Measurements from ENCODE around the gene TIGIT. TPM values are rescaled to one million over a fixed set of nuclear protein-coding genes. Genes with fewer than 3 reads are reported as not detected.

The TIGIT gene
- polyA plus RNA-seq, 6 donors from 2014 or later, result 0.49 to 2.1 (median 0.92) TPM

DNA sequence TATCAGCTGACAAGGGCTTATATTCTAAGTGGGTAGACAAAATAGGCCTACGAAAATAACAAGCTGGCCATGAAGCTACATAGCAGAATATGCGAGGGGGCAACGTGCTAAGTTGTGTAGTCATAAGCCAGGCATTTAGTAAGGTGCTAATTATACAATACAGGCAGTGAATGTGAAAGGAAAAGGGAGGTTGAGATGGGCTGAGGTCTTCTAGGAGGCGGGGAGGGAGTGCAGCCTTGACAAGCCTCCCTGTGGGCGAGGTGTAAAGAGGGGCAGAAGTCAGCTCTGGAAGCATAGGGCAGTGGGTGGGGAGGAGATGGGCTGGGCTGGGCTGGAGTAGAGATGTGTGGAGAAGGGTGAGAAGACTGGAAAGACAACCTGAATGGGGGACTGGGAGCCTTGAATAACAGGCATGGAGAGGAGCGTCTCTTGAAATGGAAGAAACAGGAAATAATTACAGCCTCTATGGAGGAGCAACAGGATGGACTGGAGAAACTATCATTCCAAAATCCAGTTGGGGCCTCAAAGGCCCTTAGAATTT lies 1.2 kb downstream of the TIGIT start:
- Mint-ChIP-seq H3K36me3 (no peaks in the 10 kb centered on the region), H3K9me3 (no peaks in the 10 kb centered on the region), H3K4me3 (no peak overlapping the region), H3K27ac (peak overlapping the region in 2 of 6 donors; percentile 43 to 69), H3K4me1 (peaks cover 14 to 29% (median 20%) of the 10 kb centered on the region in 3 donors), H3K27me3 (peaks cover 0 to 7% (median 0%) of the 10 kb centered on the region in 3 donors)
- ATAC-seq (ENCODE audit: low read depth in 2 of 2) (no peak), DNase-seq (no peak)

DNA sequence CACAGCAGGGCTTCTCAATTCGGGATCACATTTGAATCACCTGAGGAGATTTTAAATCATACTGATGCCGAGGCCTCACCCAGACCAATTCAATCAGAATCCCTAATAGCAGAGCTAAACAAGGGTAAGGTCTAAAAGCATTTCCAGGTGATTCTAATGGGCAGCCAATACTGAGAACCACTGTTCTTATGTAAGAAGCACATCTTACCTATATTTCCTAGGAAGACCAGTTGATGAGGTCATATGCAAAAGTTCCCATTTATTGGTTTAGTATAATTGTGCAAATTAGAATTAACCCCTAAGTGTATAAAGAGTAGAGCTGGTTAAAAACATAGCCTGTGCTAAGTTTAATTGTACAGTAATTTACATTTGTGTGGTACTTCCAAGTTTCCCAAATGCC lies 2.1 kb downstream of the TIGIT start:
- H3K36me3 Mint-ChIP-seq, result no peaks in the 10 kb centered on the region
- H3K4me1 Mint-ChIP-seq, result peaks cover 16 to 35% (median 24%) of the 10 kb centered on the region in 3 donors
- DNase-seq, result no peak
- H3K27ac Mint-ChIP-seq, result no peak overlapping the region
- H3K27me3 Mint-ChIP-seq, result peaks cover 0 to 7% (median 0%) of the 10 kb centered on the region in 3 donors
- no peak overlapping the region for H3K4me3 Mint-ChIP-seq
- H3K9me3 Mint-ChIP-seq, result no peaks in the 10 kb centered on the region
- ATAC-seq (ENCODE audit: low read depth in 2 of 2), result no peak

DNA sequence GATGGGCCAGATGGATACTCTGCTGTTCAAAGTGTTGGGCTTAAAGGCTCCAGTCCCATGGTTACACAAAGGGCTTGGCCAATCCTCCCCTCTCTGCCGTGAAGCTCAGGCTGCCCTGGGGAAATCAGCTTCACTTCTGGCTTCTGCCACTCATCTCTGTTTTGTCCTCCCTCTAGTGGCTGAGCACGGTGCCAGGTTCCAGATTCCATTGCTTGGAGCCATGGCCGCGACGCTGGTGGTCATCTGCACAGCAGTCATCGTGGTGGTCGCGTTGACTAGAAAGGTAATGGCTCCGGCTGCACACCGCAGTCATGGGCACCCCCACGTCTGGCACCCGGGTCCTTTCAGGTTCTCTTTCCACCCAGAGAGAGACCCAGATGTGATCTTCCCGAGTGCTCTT lies 5.6 kb downstream of the TIGIT start:
- Mint-ChIP-seq H3K4me1 (peaks cover 14 to 28% (median 22%) of the 10 kb centered on the region in 3 donors), H3K27me3 (peaks cover 0 to 7% (median 0%) of the 10 kb centered on the region in 3 donors), H3K27ac (peak overlapping the region in 2 of 6 donors; percentile 51 to 67), H3K9me3 (peaks cover 0 to 2% (median 0%) of the 10 kb centered on the region in 7 donors), H3K4me3 (no peak overlapping the region), H3K36me3 (no peaks in the 10 kb centered on the region)
- DNase-seq, result no peak
- peak; percentile 65 to 68 for ATAC-seq (ENCODE audit: low read depth in 2 of 2)

DNA sequence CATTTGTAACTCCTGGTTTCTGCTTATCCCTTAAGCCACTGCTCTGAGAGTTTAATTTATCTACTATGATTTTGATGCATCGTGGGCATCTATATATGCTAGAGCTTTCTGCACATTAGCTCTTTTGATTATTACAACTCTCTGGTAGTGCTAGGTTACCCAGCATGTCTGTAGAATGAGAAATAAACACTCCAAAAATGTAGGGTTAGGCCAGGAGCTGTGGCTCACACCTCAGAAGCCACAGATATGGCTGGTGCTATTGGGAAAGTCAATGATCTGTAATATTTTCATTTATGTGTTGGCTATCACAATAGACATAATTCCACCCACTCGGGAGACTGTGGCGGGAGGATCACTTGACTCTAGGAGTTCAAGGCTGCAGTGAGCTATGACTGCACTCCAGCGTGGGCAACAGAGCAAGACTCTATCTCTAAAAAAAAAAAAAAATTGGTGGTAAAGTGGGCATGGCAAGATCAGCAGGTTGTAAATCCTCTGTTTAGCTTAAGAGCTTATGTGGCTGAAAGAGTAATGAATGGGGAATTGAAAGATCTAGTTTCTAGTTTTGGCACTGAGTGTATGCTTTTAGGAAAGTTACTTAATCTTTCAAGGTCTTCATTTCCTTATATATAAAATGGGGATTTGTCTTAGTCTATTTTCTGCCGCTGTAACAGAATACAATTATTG lies 6.3 kb downstream of the TIGIT start:
- ATAC-seq (ENCODE audit: low read depth in 2 of 2), result peak; percentile 52 to 58
- peaks cover 0 to 7% (median 0%) of the 10 kb centered on the region in 3 donors for H3K27me3 Mint-ChIP-seq
- H3K36me3 Mint-ChIP-seq, result no peaks in the 10 kb centered on the region
- peak overlapping the region in 2 of 8 donors; percentile 16 to 68 for H3K4me3 Mint-ChIP-seq
- H3K9me3 Mint-ChIP-seq, result peaks cover 0 to 2% (median 0%) of the 10 kb centered on the region in 7 donors
- peak overlapping the region in 3 of 6 donors; percentile 31 to 45 (median 39) for H3K27ac Mint-ChIP-seq
- no peak for DNase-seq
- peaks cover 14 to 26% (median 22%) of the 10 kb centered on the region in 3 donors for H3K4me1 Mint-ChIP-seq

DNA sequence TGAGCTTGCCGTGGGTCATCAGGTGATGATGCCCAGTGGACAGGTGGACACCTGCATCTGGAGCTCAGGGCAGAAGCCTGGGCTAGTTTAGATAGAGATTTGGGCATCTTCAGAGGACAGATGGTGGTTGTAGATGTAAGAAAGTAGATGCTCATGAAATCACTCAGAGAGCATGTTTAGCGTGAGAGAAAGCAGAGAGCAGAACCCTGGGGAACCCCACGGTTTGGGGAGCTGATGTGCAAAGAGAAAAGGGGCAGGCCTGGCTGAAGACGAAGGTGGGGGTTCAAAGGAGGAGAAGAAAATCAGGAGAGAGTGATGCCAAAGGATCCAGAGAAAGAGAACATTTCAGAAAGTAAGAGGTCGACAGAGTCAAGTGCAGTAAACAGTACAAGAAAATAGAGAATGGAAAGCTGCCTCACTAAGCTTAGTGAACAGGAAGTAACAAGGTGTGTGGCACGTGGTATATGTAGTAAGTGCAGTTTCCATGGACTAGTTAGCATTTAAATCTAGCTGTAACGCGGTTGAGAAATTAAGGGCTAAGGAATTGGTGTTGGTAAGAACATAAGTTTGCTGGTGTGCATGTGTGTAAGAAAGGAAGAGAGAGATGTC lies 13.5 kb downstream of the TIGIT start:
- Mint-ChIP-seq H3K27ac (peak overlapping the region; percentile 54 to 92 (median 87)), H3K4me3 (peak overlapping the region in 7 of 8 donors; percentile 18 to 41 (median 34)), H3K27me3 (peaks cover 0 to 17% (median 0%) of the 10 kb centered on the region in 3 donors), H3K36me3 (peaks cover 7 to 9% of the 10 kb centered on the region in 2 donors), H3K9me3 (no peaks in the 10 kb centered on the region), H3K4me1 (peaks cover 19 to 26% (median 24%) of the 10 kb centered on the region in 3 donors)
- ATAC-seq (ENCODE audit: low read depth in 2 of 2), result peak; percentile 65 to 67
- DNase-seq, result no peak

DNA sequence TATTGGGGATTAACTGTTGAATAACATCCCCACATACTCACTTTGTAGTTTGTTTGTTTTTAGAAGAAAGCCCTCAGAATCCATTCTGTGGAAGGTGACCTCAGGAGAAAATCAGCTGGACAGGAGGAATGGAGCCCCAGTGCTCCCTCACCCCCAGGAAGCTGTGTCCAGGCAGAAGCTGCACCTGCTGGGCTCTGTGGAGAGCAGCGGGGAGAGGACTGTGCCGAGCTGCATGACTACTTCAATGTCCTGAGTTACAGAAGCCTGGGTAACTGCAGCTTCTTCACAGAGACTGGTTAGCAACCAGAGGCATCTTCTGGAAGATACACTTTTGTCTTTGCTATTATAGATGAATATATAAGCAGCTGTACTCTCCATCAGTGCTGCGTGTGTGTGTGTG lies 14.0 kb downstream of the TIGIT start:
- Mint-ChIP-seq H3K27me3 (peaks cover 0 to 17% (median 0%) of the 10 kb centered on the region in 3 donors), H3K36me3 (peaks cover 7 to 9% of the 10 kb centered on the region in 2 donors), H3K9me3 (no peaks in the 10 kb centered on the region), H3K4me3 (peak overlapping the region in 4 of 8 donors; percentile 6 to 41 (median 34)), H3K4me1 (peaks cover 19 to 26% (median 24%) of the 10 kb centered on the region in 3 donors), H3K27ac (peak overlapping the region; percentile 1 to 94 (median 87))
- ATAC-seq (ENCODE audit: low read depth in 2 of 2) (no peak), DNase-seq (no peak)

DNA sequence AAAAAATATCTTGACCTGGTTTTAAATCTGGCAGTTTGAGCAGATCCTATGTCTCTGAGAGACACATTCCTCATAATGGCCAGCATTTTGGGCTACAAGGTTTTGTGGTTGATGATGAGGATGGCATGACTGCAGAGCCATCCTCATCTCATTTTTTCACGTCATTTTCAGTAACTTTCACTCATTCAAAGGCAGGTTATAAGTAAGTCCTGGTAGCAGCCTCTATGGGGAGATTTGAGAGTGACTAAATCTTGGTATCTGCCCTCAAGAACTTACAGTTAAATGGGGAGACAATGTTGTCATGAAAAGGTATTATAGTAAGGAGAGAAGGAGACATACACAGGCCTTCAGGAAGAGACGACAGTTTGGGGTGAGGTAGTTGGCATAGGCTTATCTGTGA lies 14.5 kb downstream of the TIGIT start:
- peaks cover 0 to 17% (median 0%) of the 10 kb centered on the region in 3 donors for H3K27me3 Mint-ChIP-seq
- ATAC-seq (ENCODE audit: low read depth in 2 of 2) (peak in 1 of 2 donors; percentile 3), DNase-seq (no peak)
- peak overlapping the region in 5 of 8 donors; percentile 12 to 57 (median 41) for H3K4me3 Mint-ChIP-seq
- H3K27ac Mint-ChIP-seq, result peak overlapping the region; percentile 4 to 94 (median 88)
- H3K4me1 Mint-ChIP-seq, result peaks cover 19 to 26% (median 24%) of the 10 kb centered on the region in 3 donors
- H3K36me3 Mint-ChIP-seq, result peaks cover 7 to 9% of the 10 kb centered on the region in 2 donors
- no peaks in the 10 kb centered on the region for H3K9me3 Mint-ChIP-seq

DNA sequence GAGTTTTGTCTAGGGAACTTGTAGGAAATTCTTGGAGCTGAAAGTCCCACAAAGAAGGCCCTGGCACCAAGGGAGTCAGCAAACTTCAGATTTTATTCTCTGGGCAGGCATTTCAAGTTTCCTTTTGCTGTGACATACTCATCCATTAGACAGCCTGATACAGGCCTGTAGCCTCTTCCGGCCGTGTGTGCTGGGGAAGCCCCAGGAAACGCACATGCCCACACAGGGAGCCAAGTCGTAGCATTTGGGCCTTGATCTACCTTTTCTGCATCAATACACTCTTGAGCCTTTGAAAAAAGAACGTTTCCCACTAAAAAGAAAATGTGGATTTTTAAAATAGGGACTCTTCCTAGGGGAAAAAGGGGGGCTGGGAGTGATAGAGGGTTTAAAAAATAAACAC lies 15.0 kb downstream of the TIGIT start:
- Mint-ChIP-seq H3K36me3 (peaks cover 7 to 9% of the 10 kb centered on the region in 2 donors), H3K27me3 (peaks cover 0 to 17% (median 0%) of the 10 kb centered on the region in 3 donors), H3K9me3 (no peaks in the 10 kb centered on the region), H3K4me3 (peak overlapping the region in 7 of 8 donors; percentile 9 to 57 (median 41)), H3K27ac (peak overlapping the region; percentile 4 to 94 (median 88)), H3K4me1 (peaks cover 23 to 26% (median 24%) of the 10 kb centered on the region in 3 donors)
- DNase-seq (peak; percentile 20), ATAC-seq (ENCODE audit: low read depth in 2 of 2) (peak; percentile 85 to 92)

DNA sequence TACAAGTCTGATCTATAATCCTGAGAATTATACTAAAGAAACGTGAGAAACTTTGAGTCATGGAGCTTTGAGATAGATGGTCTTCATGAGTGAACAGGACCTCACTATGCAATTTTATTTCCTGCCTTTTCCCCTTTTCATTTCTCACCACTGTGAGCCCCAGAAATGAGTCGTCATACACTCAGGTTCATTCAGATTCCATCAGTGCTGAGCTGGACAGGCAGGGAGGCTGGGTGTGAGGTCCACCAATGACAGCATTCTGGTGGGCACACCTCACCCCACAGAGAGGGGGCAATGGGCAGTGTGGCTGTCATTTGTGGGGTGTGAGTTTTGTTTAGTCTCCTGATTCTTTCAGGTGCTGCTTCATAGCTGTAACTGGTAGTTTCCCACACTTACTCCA lies 16.9 kb downstream of the TIGIT start:
- H3K36me3 Mint-ChIP-seq, result peaks cover 9 to 11% of the 10 kb centered on the region in 2 donors
- peaks cover 0 to 12% (median 0%) of the 10 kb centered on the region in 3 donors for H3K27me3 Mint-ChIP-seq
- H3K9me3 Mint-ChIP-seq, result no peaks in the 10 kb centered on the region
- peak overlapping the region in 1 of 6 donors; percentile 4 for H3K27ac Mint-ChIP-seq
- no peak for DNase-seq
- H3K4me3 Mint-ChIP-seq, result no peak overlapping the region
- peaks cover 23 to 26% (median 24%) of the 10 kb centered on the region in 3 donors for H3K4me1 Mint-ChIP-seq
- ATAC-seq (ENCODE audit: low read depth in 2 of 2), result no peak

DNA sequence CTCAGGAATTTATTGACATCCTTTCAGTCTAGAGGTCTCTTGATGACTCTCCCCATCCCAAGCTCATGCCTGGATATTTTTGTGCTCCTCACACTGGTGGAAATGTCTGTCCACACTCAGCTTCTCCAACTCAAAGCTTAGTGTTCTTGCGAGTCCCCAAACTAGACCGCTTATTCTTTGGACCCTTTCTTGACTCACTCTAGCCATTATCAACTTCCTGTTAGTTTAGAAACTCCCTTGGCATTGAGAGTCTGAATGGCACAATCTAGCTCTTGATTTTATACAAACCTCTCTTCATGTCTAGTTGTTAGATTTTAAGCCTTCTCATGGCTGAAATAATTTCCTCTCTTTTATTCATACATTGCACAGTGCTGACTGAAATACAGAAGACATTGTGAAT lies 19.6 kb downstream of the TIGIT start:
- Mint-ChIP-seq H3K4me3 (no peak overlapping the region), H3K27ac (peak overlapping the region in 1 of 6 donors; percentile 17), H3K9me3 (no peaks in the 10 kb centered on the region), H3K27me3 (no peaks in the 10 kb centered on the region), H3K36me3 (peaks cover 0 to 5% of the 10 kb centered on the region in 2 donors), H3K4me1 (peaks cover 8 to 12% (median 9%) of the 10 kb centered on the region in 3 donors)
- no peak for DNase-seq
- no peak for ATAC-seq (ENCODE audit: low read depth in 2 of 2)

DNA sequence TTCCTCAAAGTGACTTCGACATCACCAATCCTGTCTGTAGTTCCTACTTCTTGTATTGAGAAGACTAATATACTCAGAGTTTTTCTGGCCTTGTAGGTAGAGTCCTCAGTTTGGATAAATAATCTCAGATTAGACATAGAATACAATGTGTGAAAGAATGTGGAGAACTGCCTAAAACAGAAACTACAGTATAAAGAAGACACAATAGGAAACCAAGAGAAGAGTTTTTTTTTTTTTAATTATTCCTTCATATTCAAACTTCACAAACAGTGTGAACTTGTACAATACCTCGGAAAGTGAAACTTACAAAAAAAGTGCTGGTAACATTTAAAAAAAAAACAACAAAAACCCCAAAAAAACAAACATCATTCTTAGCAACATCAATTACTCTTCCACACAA lies 20.5 kb downstream of the TIGIT start:
- H3K27me3 Mint-ChIP-seq, result no peaks in the 10 kb centered on the region
- H3K4me3 Mint-ChIP-seq, result no peak overlapping the region
- peaks cover under 1 to 9% (median under 1%) of the 10 kb centered on the region in 3 donors for H3K4me1 Mint-ChIP-seq
- ATAC-seq (ENCODE audit: low read depth in 2 of 2) (no peak), DNase-seq (no peak)
- peaks cover 0 to 5% of the 10 kb centered on the region in 2 donors for H3K36me3 Mint-ChIP-seq
- H3K9me3 Mint-ChIP-seq, result no peaks in the 10 kb centered on the region
- H3K27ac Mint-ChIP-seq, result no peak overlapping the region

DNA sequence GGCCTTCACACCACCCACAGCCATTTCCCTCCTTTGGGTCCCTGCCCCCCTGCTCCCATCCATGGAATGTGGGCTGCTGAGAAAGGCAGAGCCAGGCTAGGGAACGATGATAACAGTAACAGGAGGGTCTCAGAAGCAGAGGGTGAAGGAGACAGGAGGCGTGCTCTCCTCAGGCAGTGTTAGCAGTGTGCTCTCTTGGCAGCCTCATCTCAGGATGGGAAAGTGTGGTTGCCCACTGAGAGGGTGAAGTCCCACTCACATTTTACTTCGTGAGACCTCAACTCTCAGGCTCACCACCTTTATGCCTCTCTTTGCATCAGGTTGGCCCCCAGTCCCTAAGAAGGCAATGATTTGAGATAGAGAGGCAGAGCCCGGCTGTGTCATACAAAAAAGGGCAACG lies 24.5 kb downstream of the TIGIT start:
- H3K27me3 Mint-ChIP-seq, result no peaks in the 10 kb centered on the region
- no peak overlapping the region for H3K27ac Mint-ChIP-seq
- no peaks in the 10 kb centered on the region for H3K9me3 Mint-ChIP-seq
- DNase-seq (no peak), ATAC-seq (ENCODE audit: low read depth in 2 of 2) (no peak)
- H3K36me3 Mint-ChIP-seq, result peaks cover 0 to 5% of the 10 kb centered on the region in 2 donors
- peak overlapping the region in 1 of 8 donors; percentile 45 for H3K4me3 Mint-ChIP-seq
- peaks cover 0 to 6% (median 2%) of the 10 kb centered on the region in 3 donors for H3K4me1 Mint-ChIP-seq

DNA sequence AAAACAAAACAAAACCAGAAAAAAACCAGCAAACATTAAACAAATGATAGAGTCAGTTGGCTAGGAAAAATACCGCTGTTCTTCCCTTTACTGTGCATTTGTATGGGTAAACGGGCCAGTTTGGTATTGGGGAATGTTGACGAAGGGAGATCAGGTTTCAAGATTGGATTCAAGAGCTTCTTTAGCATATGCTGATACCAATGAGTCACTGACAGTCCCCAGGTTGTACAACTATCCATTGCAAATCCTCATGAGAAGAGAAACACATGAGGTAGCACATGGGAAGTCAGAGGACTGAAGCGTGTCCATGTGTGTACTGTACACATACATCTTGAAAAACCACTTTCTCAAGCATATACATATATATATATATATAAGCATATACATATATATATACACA lies 25.6 kb downstream of the TIGIT start:
- Mint-ChIP-seq H3K27me3 (no peaks in the 10 kb centered on the region), H3K4me3 (no peak overlapping the region), H3K27ac (peak overlapping the region in 1 of 6 donors; percentile 4), H3K36me3 (peaks cover 0 to 5% of the 10 kb centered on the region in 2 donors), H3K9me3 (no peaks in the 10 kb centered on the region), H3K4me1 (peaks cover 2 to 3% (median 2%) of the 10 kb centered on the region in 3 donors)
- DNase-seq, result no peak
- ATAC-seq (ENCODE audit: low read depth in 2 of 2), result no peak
